Renal pelvis (tissue), 4 donors: ENCODE data around the gene ADA. TPM values are rescaled to one million over a fixed set of nuclear protein-coding genes. Genes with fewer than 3 reads are reported as not detected.

Source experiments
- DNase-seq: peaks from one replicate; pipeline ENCODE4 v3.0.0-alpha.2; 2013
- polyA plus RNA-seq, 3 donors: library from polyadenylated mRNA; unstranded; fragments of 120-200 nt; gene quantifications; one replicate each; pipeline ENCODE4 v1.2.1, GENCODE V29; 2013; ENCODE audit not compliant: insufficient read length in 3 of 3

ADA gene
- polyA plus RNA-seq, 3 donors: 4.5 to 9.1 (median 5.7) TPM

- peak; percentile 55 for DNase-seq
These were observed 69.0 kb downstream of the ADA start, which contains the start of gene PKIG for GRCh38 chr20:44582311-44583025. Gene PKIG (plus strand): TSS chr20:44582579. CDS start chr20:44614557, 31,978 bp downstream.

DNA sequence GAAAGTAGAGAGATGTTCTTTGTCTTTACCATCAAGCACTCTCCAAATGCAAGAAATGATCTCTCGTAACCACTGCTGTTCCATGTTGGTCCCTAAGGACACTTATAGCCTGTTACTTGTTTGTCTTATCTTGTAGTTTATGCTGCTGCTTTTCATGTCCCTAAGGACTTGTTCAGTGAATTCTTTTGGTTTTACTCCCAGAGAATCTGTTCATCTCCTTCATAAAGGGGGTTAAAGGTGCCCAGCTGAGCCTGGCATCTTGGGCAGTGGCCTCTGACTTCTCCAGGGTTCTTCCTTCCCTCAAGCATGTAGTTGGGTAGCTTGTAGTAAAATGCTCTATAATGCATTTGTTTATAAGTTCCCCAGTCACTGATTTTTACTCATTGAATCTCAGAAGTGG, 70.0 kb downstream of the ADA start:
- DNase-seq: no peak

DNA sequence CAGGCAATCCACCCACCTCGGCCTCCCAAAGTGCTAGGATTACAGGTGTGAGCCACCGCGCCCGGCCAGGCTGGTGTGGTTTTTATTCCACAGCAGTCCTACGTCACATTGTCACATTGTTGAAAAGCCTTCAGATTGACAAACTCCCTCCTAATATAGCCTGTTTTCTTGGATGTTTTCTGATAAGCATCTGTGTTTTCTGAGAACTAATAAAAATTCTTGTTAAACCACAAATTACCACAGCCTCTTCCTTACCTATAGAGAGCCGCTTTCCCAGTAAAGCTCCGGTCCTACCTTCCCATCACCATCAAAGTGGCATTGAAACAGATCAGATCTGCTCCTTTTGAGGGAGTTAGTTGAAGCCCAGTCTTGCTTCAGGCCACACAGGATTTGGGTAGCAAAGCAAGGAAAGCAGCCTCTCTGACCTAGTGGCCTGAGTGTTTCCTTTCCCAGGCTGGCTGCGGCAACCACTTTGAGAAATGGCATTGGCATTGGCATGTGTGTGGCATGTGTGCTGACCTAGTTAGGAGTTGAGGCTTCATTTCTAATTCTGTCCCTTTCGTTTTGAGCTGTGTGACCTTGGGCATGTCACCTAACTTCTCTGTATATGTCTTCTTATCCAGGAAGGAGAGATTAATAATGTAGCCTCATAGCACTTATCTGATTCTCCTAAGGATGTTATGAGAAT, 70.8 kb downstream of the ADA start:
- DNase-seq: no peak

GRCh38 chr20:44579313-44580081, 72.0 kb downstream of the ADA start:
- no peak for DNase-seq

- DNase-seq: no peak
These were observed 75.2 kb downstream of the ADA start for GRCh38 chr20:44576297-44576696.

DNA sequence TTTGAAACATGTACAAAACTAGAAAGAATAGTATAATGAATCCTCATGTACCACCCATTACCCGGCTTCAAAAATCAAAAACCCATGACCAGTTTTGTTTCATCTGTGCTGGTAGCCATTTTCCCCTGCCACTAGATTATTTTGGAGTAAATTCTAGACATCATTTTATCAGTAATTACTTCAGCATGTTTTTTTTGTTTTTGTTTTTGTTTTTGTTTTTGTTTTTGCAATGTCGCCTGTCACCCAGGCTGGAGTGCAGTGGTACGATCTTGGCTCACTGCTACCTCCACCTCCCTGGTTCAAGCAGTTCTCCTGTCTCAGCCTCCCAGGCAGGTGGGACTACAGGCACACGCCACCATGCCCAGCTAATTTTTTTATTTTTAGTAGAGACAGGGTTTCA, 77.1 kb downstream of the ADA start:
- no peak for DNase-seq

DNA sequence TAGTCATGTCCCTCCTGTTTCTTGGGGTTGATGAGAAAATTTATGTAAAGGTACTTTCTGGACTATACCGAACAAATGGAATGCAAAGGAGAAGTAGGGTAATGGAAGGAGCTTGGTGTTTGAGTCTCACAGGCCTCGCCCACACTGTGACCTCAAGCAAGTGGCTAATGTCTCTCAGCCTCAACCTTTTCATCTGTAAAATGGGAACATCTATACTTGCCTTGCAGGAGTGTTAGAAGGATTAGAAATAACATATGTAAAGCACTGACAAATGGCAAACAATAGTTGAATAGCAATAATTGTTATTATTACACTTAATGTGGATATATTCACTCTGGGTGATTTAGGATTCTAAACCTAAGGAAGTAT, 78.0 kb downstream of the ADA start:
- DNase-seq: no peak

DNA sequence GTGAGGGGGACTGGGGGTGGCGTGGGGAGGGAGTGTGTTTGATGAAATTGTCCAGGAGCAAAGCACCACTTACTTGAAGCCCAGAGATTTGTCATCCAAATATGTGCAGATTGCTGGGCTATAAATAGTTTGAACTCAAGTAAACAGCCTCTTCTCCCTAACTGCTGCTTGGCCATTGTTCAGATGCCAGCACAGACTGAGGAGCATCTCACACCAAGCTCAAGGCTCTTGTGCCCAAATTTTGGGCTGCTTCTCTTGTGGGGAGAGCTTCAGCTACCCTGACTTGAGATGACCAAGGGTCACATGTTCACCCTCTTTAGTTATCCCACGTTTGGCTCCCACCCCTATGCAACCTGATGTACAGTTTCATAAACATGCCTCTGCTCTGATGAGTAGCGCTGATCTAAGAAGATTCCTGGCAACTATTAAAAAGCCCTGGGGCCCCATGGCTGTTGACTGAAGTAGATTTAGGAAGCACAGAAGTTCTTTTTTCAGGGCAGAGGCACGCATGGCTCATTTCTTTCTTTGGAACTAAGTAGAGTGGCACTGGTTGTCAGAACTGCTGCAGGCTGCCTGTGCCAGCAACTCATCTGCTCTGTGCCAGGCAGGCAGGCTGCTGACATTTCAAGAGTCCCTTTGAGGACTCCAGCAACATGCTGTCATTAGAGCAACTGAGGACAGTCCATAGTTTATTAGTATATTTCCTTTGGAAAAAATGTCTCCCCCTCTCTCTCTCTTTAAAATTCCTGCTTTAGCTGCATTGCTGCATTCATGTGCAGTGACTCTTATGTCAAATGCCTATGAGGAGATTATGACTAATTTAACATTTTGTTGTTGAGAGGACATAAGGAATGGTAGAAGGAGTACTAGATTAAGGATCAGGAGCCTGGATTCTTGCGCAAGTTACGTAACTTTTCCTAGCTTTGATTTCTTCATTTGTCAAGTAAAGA, 78.7 kb downstream of the ADA start:
- no peak for DNase-seq

DNA sequence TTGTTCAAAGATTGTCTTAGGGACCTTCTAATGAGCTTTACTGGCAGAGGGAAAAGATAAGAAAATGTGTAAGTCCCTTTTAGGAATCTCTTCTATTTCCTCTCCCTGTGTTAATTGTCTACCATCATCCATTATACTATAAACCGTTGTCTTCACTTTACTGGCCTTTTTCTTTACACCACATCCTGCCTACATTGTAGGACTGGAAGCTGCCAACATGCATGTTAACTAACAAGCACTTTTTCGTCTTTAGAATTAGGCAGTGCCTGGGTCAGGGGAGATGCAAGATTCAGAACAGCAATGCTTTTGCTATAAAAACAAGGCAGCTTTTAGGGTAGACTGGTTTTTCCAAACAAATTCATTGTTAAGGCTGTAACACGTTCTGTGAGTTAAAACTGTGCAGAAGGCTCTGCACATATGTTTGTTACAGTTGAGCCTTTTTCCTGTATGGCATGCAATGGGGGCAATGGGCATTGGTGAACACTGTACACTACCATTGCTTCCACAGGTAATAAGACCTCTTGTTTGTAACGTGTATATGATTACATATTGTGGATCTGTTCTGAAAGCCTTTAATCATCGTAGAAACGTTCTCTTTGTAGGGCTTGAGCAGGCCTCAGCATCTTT, 80.0 kb downstream of the ADA start:
- no peak for DNase-seq

GRCh38 chr20:44570367-44570766, 81.1 kb downstream of the ADA start:
- DNase-seq: no peak

Other genes starting within 250 kb of the ADA start
- 10 to 100 TPM; 10.2 to 15.0 (median 14.3) TPM for gene TTPAL, start 175.8 kb downstream of the ADA start, polyA plus RNA-seq
- 10 to 100 TPM; 62.2 to 70.4 (median 66.1) TPM for gene SERINC3, start 129.6 kb downstream of the ADA start, polyA plus RNA-seq
- gene PKIG, start 69.1 kb downstream of the ADA start, polyA plus RNA-seq: 10 to 100 TPM; 62.9 to 69.9 (median 67.1) TPM
- gene CCN5, start 63.7 kb upstream of the ADA start, polyA plus RNA-seq: under 1 TPM; 0.10 to 0.22 (median 0.13) TPM
- gene KCNK15, start 94.2 kb upstream of the ADA start, polyA plus RNA-seq: under 1 TPM in 2 of 3 donors, not detected in 1; 0.09 TPM
- 1 to 10 TPM in 1 of 3 donors, under 1 TPM in 2; 0.37 to 1.0 (median 0.70) TPM for gene RIMS4, start 158.8 kb upstream of the ADA start, polyA plus RNA-seq
- 100 to 1,000 TPM; 192 to 213 (median 197) TPM for gene YWHAB, start 234.0 kb upstream of the ADA start, polyA plus RNA-seq